Measurements from ENCODE around the gene DYNC2I2.

Gene DYNC2I2

DNA sequence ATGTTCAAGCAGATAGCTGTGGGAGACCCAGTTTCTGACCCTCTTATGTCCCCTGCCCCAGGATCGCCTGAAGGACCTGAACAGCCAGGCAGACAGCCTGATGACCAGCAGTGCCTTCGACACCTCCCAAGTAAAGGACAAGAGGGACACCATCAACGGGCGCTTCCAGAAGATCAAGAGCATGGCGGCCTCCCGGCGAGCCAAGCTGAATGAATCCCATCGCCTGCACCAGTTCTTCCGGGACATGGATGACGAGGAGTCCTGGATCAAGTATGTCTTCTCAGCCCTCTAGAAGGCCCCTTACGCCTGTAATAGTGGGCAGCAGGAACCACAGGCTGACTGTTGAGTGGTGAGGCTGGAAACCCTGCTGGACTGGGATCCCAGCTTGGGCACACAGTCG is 41.1 kb downstream of the DYNC2I2 start:
- DNase-seq (ENCODE audit: low spot score), result no peak
- TF ChIP-seq, protein P1, sequence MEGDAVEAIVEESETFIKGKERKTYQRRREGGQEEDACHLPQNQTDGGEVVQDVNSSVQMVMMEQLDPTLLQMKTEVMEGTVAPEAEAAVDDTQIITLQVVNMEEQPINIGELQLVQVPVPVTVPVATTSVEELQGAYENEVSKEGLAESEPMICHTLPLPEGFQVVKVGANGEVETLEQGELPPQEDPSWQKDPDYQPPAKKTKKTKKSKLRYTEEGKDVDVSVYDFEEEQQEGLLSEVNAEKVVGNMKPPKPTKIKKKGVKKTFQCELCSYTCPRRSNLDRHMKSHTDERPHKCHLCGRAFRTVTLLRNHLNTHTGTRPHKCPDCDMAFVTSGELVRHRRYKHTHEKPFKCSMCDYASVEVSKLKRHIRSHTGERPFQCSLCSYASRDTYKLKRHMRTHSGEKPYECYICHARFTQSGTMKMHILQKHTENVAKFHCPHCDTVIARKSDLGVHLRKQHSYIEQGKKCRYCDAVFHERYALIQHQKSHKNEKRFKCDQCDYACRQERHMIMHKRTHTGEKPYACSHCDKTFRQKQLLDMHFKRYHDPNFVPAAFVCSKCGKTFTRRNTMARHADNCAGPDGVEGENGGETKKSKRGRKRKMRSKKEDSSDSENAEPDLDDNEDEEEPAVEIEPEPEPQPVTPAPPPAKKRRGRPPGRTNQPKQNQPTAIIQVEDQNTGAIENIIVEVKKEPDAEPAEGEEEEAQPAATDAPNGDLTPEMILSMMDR (conservative IDR thresholded peaks at IDR 0.05; ENCODE audit: low read depth), result no peak
- H3K27ac ChIP-seq, result peak overlapping the region; percentile 9; the same call in 1 of the 2 replicates
- POLR2A ChIA-PET (ENCODE audit: low non-redundant PET), result no interaction called here
- CTCF ChIA-PET, result interaction anchor here (0.8 kb wide), 1 partner anchor 19 kb away, joined by 8 read pairs; no protein-coding TSS in a partner anchor

DNA sequence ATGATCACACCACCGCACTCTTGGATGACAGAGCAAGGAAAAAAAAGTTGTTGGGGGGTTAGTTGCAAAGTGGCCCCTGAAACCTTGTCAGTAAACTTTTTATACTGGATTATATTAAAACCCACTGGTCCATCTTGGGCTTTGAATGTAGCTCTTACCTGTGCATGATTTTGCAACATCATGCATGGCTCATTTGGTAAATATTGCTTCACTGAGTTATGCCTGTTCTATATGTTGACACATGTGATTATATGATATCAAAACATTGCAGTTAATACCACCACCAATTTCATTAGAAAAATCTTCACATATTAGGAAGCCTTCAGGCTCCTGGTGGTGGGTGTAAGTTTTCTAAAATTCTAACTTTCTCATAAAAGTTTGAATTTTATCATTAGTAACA is 41.9 kb downstream of the DYNC2I2 start:
- TF ChIP-seq, protein P1 (conservative IDR thresholded peaks at IDR 0.05; ENCODE audit: low read depth), result no peak
- H3K27ac ChIP-seq, result peak overlapping the region; percentile 21; the same call in 1 of the 2 replicates
- DNase-seq (ENCODE audit: low spot score), result no peak
- ChIA-PET CTCF (no interaction called here), POLR2A (ENCODE audit: low non-redundant PET) (no interaction called here)

DNA sequence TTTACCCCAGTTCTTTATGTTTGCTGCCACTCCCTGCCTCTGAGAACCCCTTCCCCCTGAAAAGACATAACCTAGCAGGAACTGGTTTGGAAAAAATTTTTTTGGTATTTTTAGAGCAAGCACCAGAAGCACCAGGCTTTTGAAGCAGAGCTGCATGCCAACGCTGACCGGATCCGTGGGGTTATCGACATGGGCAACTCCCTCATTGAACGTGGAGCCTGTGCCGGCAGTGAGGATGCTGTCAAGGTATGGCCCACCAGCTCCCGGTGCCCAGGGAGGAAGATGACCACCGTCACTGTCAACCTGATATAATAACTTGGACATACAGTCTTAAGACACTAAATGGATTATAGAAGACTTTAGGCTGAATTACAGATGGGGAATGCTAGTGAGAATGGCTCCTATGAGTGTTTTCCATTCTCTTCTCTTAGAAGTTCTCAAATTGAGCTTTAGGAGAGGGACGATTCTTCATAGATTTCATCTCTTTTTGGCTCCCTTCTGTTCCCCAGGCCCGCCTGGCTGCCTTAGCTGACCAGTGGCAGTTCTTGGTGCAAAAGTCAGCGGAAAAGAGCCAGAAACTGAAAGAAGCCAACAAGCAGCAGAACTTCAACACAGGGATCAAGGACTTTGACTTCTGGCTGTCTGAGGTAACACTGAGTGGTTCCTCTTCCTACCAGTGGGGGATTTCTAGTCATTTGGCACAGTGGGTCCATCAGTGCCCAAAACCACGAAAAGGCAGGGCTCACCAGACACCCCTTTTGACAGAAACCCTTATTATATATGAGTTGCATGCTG is 44.9 kb downstream of the DYNC2I2 start:
- POLR2A ChIA-PET (ENCODE audit: low non-redundant PET), result no interaction called here
- DNase-seq (ENCODE audit: low spot score), result no peak
- CTCF ChIA-PET, result interaction anchor here (0.6 to 1.3 kb wide), 3 partner anchors 10 to 144 kb away, joined by 3 to 5 read pairs (median 3); no protein-coding TSS in a partner anchor
- no peak overlapping the region for H3K27ac ChIP-seq
- TF ChIP-seq, protein P1 (conservative IDR thresholded peaks at IDR 0.05; ENCODE audit: low read depth), result no peak

DNA sequence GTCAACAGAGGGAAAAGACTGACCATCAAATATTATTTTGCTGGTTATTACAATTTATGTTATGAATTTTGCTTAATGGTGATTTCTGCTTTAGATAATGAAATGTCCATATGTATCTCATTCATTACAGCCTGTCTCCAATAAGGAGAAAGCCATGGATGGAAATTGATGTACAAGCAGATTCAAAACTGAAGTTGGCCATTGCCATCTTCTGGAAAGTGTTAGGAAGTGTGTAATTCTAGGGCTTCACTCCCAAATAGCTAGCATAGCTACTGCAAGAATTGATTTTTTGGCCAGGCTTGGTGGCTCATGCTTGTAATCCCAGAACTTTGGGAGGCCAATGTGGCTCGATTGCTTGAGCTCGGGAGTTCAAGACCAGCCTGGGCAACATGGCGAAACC is 45.8 kb downstream of the DYNC2I2 start:
- POLR2A ChIA-PET (ENCODE audit: low non-redundant PET), result no interaction called here
- H3K27ac ChIP-seq, result no peak overlapping the region
- no peak for DNase-seq (ENCODE audit: low spot score)
- TF ChIP-seq, protein P1 (conservative IDR thresholded peaks at IDR 0.05; ENCODE audit: low read depth), result no peak
- CTCF ChIA-PET, result interaction anchor here (1.1 to 1.3 kb wide), 2 partner anchors 10 to 24 kb away, joined by 3 to 5 read pairs; no protein-coding TSS in a partner anchor

DNA sequence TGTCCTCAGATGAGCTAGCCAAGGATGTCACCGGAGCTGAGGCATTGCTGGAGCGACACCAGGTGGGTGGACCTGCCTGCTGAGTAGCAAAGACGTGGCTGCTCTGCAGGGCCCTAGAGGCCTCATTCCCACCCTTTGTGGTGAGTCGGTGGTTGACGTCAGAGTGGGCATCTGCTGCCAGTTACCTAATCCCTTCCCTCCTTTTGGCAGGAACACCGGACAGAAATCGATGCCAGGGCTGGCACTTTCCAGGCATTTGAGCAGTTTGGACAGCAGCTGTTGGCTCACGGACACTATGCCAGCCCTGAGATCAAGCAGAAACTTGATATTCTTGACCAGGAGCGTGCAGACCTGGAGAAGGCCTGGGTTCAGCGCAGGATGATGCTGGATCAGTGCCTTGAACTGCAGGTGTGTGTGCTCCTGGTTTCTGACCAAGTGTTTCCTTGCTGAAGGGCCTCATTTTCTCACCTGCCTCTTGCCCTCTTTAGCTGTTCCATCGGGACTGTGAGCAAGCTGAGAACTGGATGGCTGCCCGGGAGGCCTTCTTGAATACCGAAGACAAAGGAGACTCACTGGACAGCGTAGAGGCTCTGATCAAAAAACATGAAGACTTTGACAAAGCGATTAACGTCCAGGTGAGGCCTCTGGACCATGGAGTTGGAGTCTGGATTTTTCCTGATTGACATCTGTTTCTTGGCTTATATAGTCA is 48.9 kb downstream of the DYNC2I2 start:
- TF ChIP-seq, protein P1 (conservative IDR thresholded peaks at IDR 0.05; ENCODE audit: low read depth), result no peak; the same call in 1 of the 2 replicates
- peak; percentile 84 for DNase-seq (ENCODE audit: low spot score)
- ChIA-PET CTCF (interaction anchor here (0.6 kb wide), 1 partner anchor 27 kb away, joined by 3 read pairs; no protein-coding TSS in a partner anchor), POLR2A (ENCODE audit: low non-redundant PET) (interaction anchor here (0.7 kb wide), 1 partner anchor 104 kb away, joined by 4 read pairs; no protein-coding TSS in a partner anchor)
- H3K27ac ChIP-seq, result peak overlapping the region; percentile 79

DNA sequence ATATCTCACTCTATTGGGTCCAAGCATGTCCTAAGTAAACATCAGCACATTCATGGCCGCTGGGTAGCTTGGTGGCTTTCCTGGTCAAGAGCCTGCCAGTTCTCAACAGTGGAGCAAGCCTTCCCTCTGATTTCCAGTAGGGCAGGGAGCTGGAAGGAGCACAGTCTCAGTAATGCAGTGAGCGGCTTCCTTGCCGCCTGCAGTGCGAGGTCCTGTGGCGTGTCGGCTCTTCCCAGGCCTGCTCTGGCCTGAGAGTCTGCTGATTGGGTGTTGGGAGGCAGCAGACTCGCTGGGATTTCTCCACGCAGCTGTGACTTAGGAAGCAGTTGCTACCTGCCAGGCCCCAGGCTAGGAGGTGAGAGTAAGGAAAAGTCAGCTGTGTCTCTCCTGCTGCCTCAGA is 53.0 kb downstream of the DYNC2I2 start:
- TF ChIP-seq, protein P1 (conservative IDR thresholded peaks at IDR 0.05; ENCODE audit: low read depth), result no peak
- H3K27ac ChIP-seq, result peak overlapping the region; percentile 79
- POLR2A ChIA-PET (ENCODE audit: low non-redundant PET), result no interaction called here
- DNase-seq (ENCODE audit: low spot score), result no peak
- CTCF ChIA-PET, result interaction anchor here (1.5 kb wide), 1 partner anchor 10 kb away, joined by 8 read pairs; no protein-coding TSS in a partner anchor

Measured in RWPE1 (cell line).